Parathyroid adenoma (tissue), 2 donors: ENCODE results near the gene RINT1.

Experiments used
- H2AFZ ChIP-seq: fragments of 300-600 bp; sonication (generic); one replicate; pipeline ENCODE4 v1.7.0; 2017; ENCODE audit warnings: antibody characterized with exemption, mild to moderate bottlenecking
- H3K27ac ChIP-seq: fragments of 300-600 bp; sonication (generic); one replicate; pipeline ENCODE4 v1.7.0; 2017
- H3K27me3 ChIP-seq: fragments of 300-600 bp; sonication (generic); one replicate; pipeline ENCODE4 v1.7.0; 2017; ENCODE audit warnings: low read length; ENCODE audit not compliant: control insufficient read depth, insufficient read depth
- H3K36me3 ChIP-seq: fragments of 300-600 bp; sonication (generic); one replicate; pipeline ENCODE4 v1.7.0; 2017; ENCODE audit warnings: low read length; ENCODE audit not compliant: control insufficient read depth, insufficient read depth
- H3K4me1 ChIP-seq: fragments of 300-600 bp; sonication (generic); one replicate; pipeline ENCODE4 v1.7.0; 2017; ENCODE audit warnings: control low read depth
- H3K4me2 ChIP-seq: fragments of 300-600 bp; sonication (generic); one replicate; pipeline ENCODE4 v1.7.0; 2017; ENCODE audit warnings: low read length
- H3K4me3 ChIP-seq: fragments of 300-600 bp; sonication (generic); one replicate; pipeline ENCODE4 v1.7.0; 2017; ENCODE audit warnings: low read depth, low read length
- H3K79me2 ChIP-seq: fragments of 300-600 bp; sonication (generic); one replicate; pipeline ENCODE4 v1.7.0; 2017; ENCODE audit warnings: control low read depth
- H3K9ac ChIP-seq: fragments of 300-600 bp; sonication (generic); one replicate; pipeline ENCODE4 v1.7.0; 2017; ENCODE audit warnings: mild to moderate bottlenecking
- H3K9me3 ChIP-seq: fragments of 300-600 bp; sonication (generic); one replicate; pipeline ENCODE4 v1.7.0; 2017; ENCODE audit warnings: low read length; ENCODE audit not compliant: control insufficient read depth
- TF ChIP-seq, protein P1 (sequence below): fragments of 300-600 bp; sonication (generic); IDR thresholded peaks from one replicate; pipeline ENCODE4 v1.7.0; 2017; ENCODE audit warnings: antibody characterized with exemption, mild to moderate bottlenecking
- donor health status: primary hyperparathyroidism.

The RINT1 gene

DNA sequence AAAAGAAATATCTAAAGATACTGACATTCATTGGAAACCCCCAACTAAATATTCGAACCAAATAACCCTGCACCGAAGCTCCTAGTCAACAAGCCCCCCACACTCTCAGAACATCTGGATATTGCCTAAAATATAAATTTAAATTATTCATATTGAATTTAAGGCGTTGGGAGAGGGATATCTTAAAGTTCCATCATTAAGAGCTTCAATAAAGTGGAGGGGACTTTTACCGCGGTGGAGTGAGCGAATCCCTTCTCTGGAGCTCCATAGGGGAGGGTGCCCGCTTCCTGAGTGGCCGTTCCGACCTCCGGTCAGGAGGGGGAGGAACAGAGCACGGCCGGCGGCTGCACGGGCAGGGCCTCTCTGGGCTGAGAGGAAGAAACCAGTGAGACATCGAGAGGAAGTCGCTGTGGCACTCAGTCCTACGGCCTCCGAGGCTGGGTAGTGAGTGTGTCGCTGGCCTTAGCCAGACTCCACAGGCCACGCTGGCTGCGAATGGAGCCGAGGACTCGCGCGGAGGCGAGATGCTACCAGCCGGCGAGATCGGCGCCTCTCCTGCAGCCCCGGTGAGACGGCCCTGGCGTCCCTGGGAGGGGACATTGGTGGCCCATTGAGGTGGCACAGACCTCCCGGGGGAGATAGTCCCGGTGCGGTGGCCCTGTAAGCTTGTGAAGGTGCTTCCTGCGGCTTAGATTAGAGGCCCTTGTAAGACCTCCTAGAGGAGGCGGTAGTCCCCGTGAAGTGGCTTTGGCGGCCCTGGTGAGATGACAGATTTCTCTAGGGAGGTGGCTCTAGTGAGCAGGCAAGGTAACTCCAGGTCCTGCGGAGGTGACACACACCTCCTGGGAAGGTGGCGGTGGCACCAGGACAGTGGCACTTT lies at the start of gene RINT1:
Gene RINT1, plus strand, starts transcription at position 410 of the 880 bp plus-strand sequence. Its CDS starts 115 bp downstream, at position 525.
- peaks cover 10% of the 10 kb centered on the region for H3K79me2 ChIP-seq
- no peaks in the 10 kb centered on the region for H3K9me3 ChIP-seq
- peak within 1 kb of the TSS; percentile 72 for H3K27ac ChIP-seq
- H3K9ac ChIP-seq = peak within 1 kb of the TSS; percentile 53
- TF ChIP-seq, protein P1, sequence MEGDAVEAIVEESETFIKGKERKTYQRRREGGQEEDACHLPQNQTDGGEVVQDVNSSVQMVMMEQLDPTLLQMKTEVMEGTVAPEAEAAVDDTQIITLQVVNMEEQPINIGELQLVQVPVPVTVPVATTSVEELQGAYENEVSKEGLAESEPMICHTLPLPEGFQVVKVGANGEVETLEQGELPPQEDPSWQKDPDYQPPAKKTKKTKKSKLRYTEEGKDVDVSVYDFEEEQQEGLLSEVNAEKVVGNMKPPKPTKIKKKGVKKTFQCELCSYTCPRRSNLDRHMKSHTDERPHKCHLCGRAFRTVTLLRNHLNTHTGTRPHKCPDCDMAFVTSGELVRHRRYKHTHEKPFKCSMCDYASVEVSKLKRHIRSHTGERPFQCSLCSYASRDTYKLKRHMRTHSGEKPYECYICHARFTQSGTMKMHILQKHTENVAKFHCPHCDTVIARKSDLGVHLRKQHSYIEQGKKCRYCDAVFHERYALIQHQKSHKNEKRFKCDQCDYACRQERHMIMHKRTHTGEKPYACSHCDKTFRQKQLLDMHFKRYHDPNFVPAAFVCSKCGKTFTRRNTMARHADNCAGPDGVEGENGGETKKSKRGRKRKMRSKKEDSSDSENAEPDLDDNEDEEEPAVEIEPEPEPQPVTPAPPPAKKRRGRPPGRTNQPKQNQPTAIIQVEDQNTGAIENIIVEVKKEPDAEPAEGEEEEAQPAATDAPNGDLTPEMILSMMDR = peak; percentile 75
- peak within 1 kb of the TSS; percentile 84 for H2AFZ ChIP-seq
- peak within 1 kb of the TSS; percentile 97 for H3K4me3 ChIP-seq
- peak within 1 kb of the TSS; percentile 85 for H3K4me2 ChIP-seq
- H3K4me1 ChIP-seq = peaks cover 6% of the 10 kb centered on the region
- no peaks in the 10 kb centered on the region for H3K36me3 ChIP-seq
- H3K27me3 ChIP-seq = no peaks in the 10 kb centered on the region

DNA sequence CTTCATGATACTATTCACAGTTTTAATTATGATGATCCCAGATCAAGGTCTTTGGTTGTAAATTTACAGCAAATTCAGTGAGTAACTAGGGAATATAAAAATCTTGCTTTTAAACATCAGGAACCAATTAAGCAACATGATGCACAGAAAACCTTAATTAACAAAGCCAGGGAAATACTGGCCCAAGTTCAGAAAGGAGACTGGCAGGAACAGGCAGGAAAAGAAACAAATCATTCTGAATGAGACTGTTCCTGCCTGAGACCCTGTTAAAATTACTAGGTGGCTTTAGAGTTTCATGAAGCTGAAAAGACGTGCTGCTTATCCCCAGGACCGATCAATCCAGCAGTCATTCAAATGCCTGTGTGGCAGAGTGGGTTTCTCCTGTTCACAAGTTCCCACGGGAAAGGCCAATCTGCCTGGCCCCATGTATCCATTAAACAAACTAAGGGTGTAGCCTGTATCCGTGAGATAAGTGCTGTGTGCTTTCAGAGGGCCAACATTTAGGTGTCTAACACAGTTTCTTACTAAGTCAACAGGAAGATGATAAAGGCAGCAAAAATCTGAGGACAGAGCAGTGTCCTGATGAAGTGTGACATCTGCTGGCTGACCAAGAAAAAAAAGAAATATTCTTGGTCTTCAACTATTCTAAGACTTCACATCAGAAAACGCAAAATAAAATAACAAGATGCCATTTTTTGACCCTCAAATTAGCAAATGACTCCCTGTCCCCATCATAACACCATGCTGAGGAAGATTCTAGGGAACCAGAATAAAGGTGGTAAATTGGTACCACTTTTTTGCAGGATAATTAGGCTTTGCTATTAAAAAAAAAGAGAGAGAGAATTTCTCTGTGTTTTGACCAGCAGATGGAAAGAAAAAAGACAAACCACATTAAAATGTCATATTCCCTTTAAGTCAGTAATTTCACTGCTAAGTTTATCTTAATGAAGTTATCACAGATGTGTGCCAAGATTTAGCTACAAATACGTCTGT lies 44.1 kb upstream of the RINT1 start:
- Histone ChIP-seq H3K4me1 (no peaks in the 10 kb centered on the region), H3K4me2 (no peak overlapping the region), H3K27ac (no peak overlapping the region), H2AFZ (no peak overlapping the region), H3K27me3 (no peaks in the 10 kb centered on the region), H3K79me2 (no peaks in the 10 kb centered on the region), H3K36me3 (no peaks in the 10 kb centered on the region), H3K9me3 (no peaks in the 10 kb centered on the region), H3K4me3 (no peak overlapping the region), H3K9ac (no peak overlapping the region)
- TF ChIP-seq, protein P1 = peak; percentile 8

DNA sequence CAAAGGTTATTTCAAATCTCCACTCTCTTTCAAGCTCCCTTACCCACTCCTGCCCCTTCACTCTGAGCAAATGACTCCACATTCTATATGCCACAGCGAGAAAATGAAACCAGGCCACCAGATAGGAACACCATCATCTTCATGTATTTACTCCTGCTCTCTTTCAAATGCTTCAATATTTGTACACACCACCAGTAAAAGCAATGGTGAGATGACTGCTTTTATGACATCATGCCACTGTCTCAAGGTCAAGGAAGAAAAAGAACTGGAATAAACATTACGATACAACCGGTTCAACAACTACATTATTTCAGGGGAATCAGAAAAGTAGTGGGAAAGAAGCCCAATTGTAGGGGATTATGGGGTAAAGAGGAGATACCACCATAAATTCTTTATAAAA lies 42.6 kb upstream of the RINT1 start:
- Histone ChIP-seq H3K9ac (no peak overlapping the region), H3K9me3 (no peaks in the 10 kb centered on the region), H3K4me3 (no peak overlapping the region), H3K4me1 (no peaks in the 10 kb centered on the region), H3K4me2 (no peak overlapping the region), H3K79me2 (no peaks in the 10 kb centered on the region), H3K27me3 (no peaks in the 10 kb centered on the region), H3K36me3 (no peaks in the 10 kb centered on the region), H2AFZ (no peak overlapping the region), H3K27ac (no peak overlapping the region)
- TF ChIP-seq, protein P1 = no peak

DNA sequence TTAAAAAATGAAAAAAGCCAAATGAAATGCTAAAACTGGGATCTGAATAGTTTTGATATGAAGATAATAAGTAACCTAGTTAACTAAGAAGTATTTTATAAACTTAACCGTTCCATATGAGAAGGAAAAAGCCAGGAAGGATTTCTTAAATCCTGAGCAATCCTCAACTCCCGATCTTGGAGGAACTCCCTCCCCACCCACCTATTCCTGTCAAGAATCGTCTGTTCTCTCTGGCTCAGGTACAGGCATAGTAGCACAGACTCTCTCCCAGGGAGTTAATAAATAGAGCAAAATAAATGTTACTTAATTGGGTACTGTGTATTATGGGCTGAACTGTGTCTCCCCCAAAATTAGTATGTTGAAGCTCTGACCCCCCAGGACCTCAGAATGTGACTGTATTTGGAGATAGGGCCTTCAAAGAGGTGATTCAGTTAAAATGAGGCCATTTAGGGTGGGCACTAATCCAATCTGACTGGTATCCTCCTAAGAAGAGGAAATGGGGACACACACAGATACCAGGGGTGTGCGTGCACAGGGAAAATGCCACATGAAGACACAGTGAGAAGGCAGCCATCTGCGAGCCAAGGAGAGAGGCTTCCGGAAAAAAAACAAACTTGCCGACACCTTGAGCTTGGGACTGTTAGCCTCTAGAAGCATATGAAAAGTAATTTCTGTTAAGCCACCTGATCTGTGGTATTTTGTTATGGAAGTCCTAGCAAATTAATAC lies 38.6 kb upstream of the RINT1 start:
- H3K9me3 ChIP-seq = no peaks in the 10 kb centered on the region
- no peak overlapping the region for H3K4me3 ChIP-seq
- H3K4me1 ChIP-seq = no peaks in the 10 kb centered on the region
- no peaks in the 10 kb centered on the region for H3K27me3 ChIP-seq
- no peak overlapping the region for H3K4me2 ChIP-seq
- TF ChIP-seq, protein P1 = no peak
- no peak overlapping the region for H2AFZ ChIP-seq
- no peak overlapping the region for H3K27ac ChIP-seq
- H3K36me3 ChIP-seq = no peaks in the 10 kb centered on the region
- no peak overlapping the region for H3K9ac ChIP-seq
- H3K79me2 ChIP-seq = no peaks in the 10 kb centered on the region
